Ascending aorta (tissue), 2 donors: Measurements from ENCODE around the gene SEMA5A. TPM values are rescaled to one million over a fixed set of nuclear protein-coding genes. Genes with fewer than 3 reads are reported as not detected.

Experiments used
- DNase-seq, 2 donors: peaks; one replicate each; pipeline ENCODE4 v3.0.0-alpha.2; 2019; ENCODE audit warnings: low spot score in 2 of 2
- H3K27ac ChIP-seq, 2 donors: fragments of 200-600 bp; sonication (generic); one replicate each; pipeline ENCODE4 v1.5.1; 2016 to 2017; ENCODE audit warnings: mild to moderate bottlenecking in 1 of 2
- H3K27me3 ChIP-seq: fragments of 200-600 bp; sonication (generic); one replicate; pipeline ENCODE4 v1.5.1; 2017
- H3K36me3 ChIP-seq, 2 donors: fragments of 200-600 bp; sonication (generic); one replicate each; pipeline ENCODE4 v1.5.1; 2016
- H3K4me1 ChIP-seq, 2 donors: fragments of 200-600 bp; sonication (generic); one replicate each; pipeline ENCODE4 v1.5.1; 2016 to 2017; ENCODE audit warnings: mild to moderate bottlenecking in 1 of 2
- H3K4me3 ChIP-seq, 2 donors: fragments of 200-600 bp; sonication (generic); one replicate each; pipeline ENCODE4 v1.5.1; 2016 to 2017; ENCODE audit warnings: mild to moderate bottlenecking in 1 of 2
- H3K9me3 ChIP-seq, 2 donors: fragments of 200-600 bp; sonication (generic); one replicate each; pipeline ENCODE4 v1.5.1; 2016
- CTCF ChIP-seq, 3 experiments: fragments of 200-600 bp in 2 of 3; fragments of 450-650 bp in 1 of 3; sonication (generic) in 2 of 3; IDR thresholded peaks; one replicate each; pipeline ENCODE4 v1.5.1; 2016 to 2019; ENCODE audit warnings: antibody characterized with exemption in 3 of 3, mild to moderate bottlenecking in 1 of 3, moderate library complexity in 1 of 3
- intact Hi-C: fragments of 100-400 bp; cut with DNase I; formaldehyde crosslinking; loops from one replicate; pipeline ENCODE4 v1.15.1; 2023
- total RNA-seq: library from RNA; depleted of rRNA; stranded (reverse); fragments of >200 nt; gene quantifications from one replicate; pipeline ENCODE4 v1.1.0, GENCODE V29; 2016

SEMA5A gene
- total RNA-seq, 1 donor from 2014 or later: 18.4 TPM

- no peaks in the 10 kb centered on the region for H3K4me1 ChIP-seq
- intact Hi-C loops: no loop called here
- H3K4me3 ChIP-seq: no peak overlapping the region
- no peaks in the 10 kb centered on the region for H3K9me3 ChIP-seq
- no peak for TF ChIP-seq CTCF (IDR thresholded peaks at IDR 0.05)
- DNase-seq: no peak
- H3K36me3 ChIP-seq: no peaks in the 10 kb centered on the region
- H3K27me3 ChIP-seq: no peaks in the 10 kb centered on the region
- H3K27ac ChIP-seq: no peak overlapping the region
Measured at GRCh38 chr5:9245071-9245470, 300.8 kb downstream of the SEMA5A start.

GRCh38 chr5:9244417-9244816 lies 301.5 kb downstream of the SEMA5A start:
- no peak for DNase-seq
- intact Hi-C loops: no loop called here
- Histone ChIP-seq H3K36me3 (no peaks in the 10 kb centered on the region), H3K4me1 (no peaks in the 10 kb centered on the region), H3K9me3 (no peaks in the 10 kb centered on the region), H3K27ac (no peak overlapping the region), H3K4me3 (no peak overlapping the region), H3K27me3 (no peaks in the 10 kb centered on the region)
- no peak for TF ChIP-seq CTCF (IDR thresholded peaks at IDR 0.05)

- Histone ChIP-seq H3K27me3 (no peaks in the 10 kb centered on the region), H3K36me3 (no peaks in the 10 kb centered on the region), H3K9me3 (no peaks in the 10 kb centered on the region), H3K4me3 (no peak overlapping the region), H3K4me1 (no peaks in the 10 kb centered on the region), H3K27ac (no peak overlapping the region)
- TF ChIP-seq CTCF (IDR thresholded peaks at IDR 0.05): no peak
- DNase-seq: no peak
- intact Hi-C loops: no loop called here
Measured at GRCh38 chr5:9241479-9242305, 304.2 kb downstream of the SEMA5A start.

GRCh38 chr5:9240431-9240830 lies 305.4 kb downstream of the SEMA5A start:
- Histone ChIP-seq H3K27ac (no peak overlapping the region), H3K27me3 (no peaks in the 10 kb centered on the region), H3K4me3 (no peak overlapping the region), H3K36me3 (no peaks in the 10 kb centered on the region), H3K9me3 (no peaks in the 10 kb centered on the region), H3K4me1 (no peaks in the 10 kb centered on the region)
- intact Hi-C loops: no loop called here
- TF ChIP-seq CTCF (IDR thresholded peaks at IDR 0.05): no peak
- no peak for DNase-seq

- DNase-seq: no peak
- Histone ChIP-seq H3K9me3 (no peaks in the 10 kb centered on the region), H3K4me1 (no peaks in the 10 kb centered on the region), H3K27ac (no peak overlapping the region), H3K27me3 (no peaks in the 10 kb centered on the region), H3K4me3 (no peak overlapping the region), H3K36me3 (no peaks in the 10 kb centered on the region)
- intact Hi-C loops: no loop called here
- TF ChIP-seq CTCF (IDR thresholded peaks at IDR 0.05): no peak
Measured at GRCh38 chr5:9239626-9240025, 306.2 kb downstream of the SEMA5A start.
